ENCODE results near the gene PJVK. TPM values are rescaled to one million over a fixed set of nuclear protein-coding genes. Genes with fewer than 3 reads are reported as not detected.
A peak's percentile ranks its signal among the peaks of the same experiment; 100 is the strongest.
"Not testable (repeated sequence)": the region's sequence is repeated elsewhere in the genome, so short reads cannot be mapped to it uniquely, and the experiment has no call there.

Gene PJVK
- total RNA-seq, 8 experiments from 2014 or later = 1.8 to 12.0 (median 4.5) TPM

DNA sequence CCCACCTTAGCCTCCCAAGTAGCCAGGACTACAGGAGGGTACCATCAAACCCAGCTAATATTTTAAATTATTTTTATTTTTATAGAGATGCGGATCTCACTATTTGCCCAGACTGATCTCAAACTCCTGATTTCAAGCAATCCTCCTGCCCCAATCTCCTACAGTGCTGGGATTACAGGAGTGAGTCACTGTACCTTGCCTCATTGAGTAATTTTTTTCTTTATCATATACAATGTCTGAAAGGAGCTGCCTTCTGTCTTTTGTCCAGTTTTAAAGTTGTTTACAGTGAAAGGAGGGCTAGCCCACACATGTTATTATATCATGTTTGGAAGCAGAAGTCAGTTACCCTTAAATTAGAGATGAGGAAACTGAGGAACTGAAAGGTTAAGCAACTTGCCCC lies 32.8 kb upstream of the PJVK start:
- no peak for ATAC-seq (replicated peaks in 6 of 8)
- whole genome bisulfite sequencing, 10 experiments = 80 to 100% (median 86%) methylated on average over 1 of the region's 1 CpG; no CpG with 5 or more reads in 3 of the 10 experiments
- Histone ChIP-seq H3K27ac (no peak overlapping the region), H3K4me1 (replicated peaks in 1 of 2) (peaks cover 0 to 9% of the 10 kb centered on the region in 2 donors), H3K4me3 (no peak overlapping the region)
- in situ Hi-C loops (cut with MboI; ENCODE audit: low pct_unique_long_range_greater_than_20kb in 2 of 9, low sequenced_read_pairs in 9 of 9, unreplicated experiment in 9 of 9) = loop anchor here in 6 of 9 experiments (10.0 to 25.0 kb wide), 3 partner anchors 281 to 306 kb away; partner anchors contain the start of gene RBM45 (in 2 of the 6)

DNA sequence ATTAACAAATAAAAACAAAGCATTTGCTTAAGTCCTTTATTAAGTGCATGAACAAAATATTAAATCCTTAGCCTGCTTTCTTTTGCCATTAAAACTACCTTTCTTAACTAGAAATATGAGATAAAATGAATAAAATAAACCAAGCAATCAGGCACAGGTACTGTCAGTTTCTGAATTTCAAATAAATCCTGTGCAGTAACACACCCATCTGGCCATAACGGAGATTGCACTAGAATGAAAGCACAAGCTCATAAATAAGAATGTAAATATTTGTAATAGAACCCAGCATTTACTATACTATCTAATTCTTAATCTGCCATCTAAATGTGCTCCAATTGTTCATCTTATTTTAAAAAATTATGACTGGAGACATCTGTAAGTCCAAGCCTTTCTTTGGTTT lies 32.1 kb upstream of the PJVK start:
- in situ Hi-C loops (cut with MboI; ENCODE audit: low pct_unique_long_range_greater_than_20kb in 2 of 9, low sequenced_read_pairs in 9 of 9, unreplicated experiment in 9 of 9) = loop anchor here in 6 of 9 experiments (10.0 to 25.0 kb wide), 3 partner anchors 282 to 307 kb away; partner anchors contain the start of gene RBM45 (in 2 of the 6)
- ATAC-seq (replicated peaks in 6 of 8) = no peak
- Histone ChIP-seq H3K27ac (no peak overlapping the region), H3K4me3 (no peak overlapping the region), H3K4me1 (replicated peaks in 1 of 2) (peaks cover 0 to 9% of the 10 kb centered on the region in 2 donors)
- 0 to 100% (median 61%) methylated on average over 1 of the region's 1 CpG; no CpG with 5 or more reads in 4 of the 10 experiments for WGBS, 10 experiments

DNA sequence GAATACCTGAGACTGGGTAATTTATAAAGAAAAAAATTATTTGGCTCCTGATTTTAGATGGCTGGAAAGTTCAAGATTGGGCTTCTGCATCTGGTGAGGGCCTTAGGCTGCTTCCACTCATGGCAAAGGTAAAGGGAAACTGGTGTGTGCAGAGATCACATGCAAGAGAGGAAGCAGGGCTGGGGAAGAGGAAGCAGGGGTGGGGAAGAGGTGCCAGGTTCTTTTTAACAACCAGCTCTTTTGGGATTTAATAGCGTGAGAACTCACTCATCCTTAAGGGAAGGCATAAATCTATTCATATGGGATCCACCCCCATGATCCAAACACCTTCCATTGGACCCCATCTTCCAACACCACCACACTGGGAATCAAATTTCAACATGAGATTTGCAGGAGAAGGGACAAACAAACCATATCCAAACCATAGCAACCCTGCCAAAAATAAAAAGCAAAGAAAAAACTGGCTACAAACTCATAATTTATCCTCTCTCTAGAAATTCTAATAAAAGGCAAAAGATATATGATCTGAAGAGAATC lies 30.6 kb upstream of the PJVK start:
- 17 to 100% (median 80%) methylated on average over 1 of the region's 1 CpG; no CpG with 5 or more reads in 2 of the 10 experiments for WGBS, 10 experiments
- Histone ChIP-seq H3K4me3 (no peak overlapping the region), H3K27ac (no peak overlapping the region), H3K4me1 (replicated peaks in 1 of 2) (peaks cover 0 to 3% of the 10 kb centered on the region in 2 donors)
- in situ Hi-C loops (cut with MboI; ENCODE audit: low pct_unique_long_range_greater_than_20kb in 2 of 9, low sequenced_read_pairs in 9 of 9, unreplicated experiment in 9 of 9) = loop anchor here in 5 of 9 experiments (25.0 kb wide), 2 partner anchors 283 to 308 kb away; partner anchors contain the start of gene RBM45 (in 1 of the 5)
- peak in 1 of 8 experiments; percentile 62 for ATAC-seq (replicated peaks in 6 of 8)

DNA sequence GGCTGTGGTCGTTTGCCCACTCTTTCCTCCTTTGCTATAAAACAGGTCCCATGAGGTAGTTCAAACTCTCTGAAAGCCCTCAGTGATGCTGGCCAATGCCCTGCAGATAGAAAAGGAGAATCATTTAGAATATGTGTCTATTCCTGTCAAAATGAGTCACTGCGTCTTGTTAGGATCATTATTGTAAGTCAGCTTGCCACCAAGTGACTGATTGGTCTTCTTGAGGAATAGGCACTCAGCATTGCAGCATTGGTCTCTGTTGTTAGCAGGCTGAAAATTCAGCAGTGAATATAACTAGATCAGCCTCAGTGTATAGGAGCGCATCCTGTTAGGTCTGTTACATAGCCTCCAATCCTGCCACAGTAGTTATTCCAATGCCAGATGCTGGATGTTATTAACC lies 29.1 kb upstream of the PJVK start:
- in situ Hi-C loops (cut with MboI; ENCODE audit: low pct_unique_long_range_greater_than_20kb in 2 of 9, low sequenced_read_pairs in 9 of 9, unreplicated experiment in 9 of 9) = loop anchor here in 5 of 9 experiments (25.0 kb wide), 2 partner anchors 285 to 310 kb away; partner anchors contain the start of gene RBM45 (in 1 of the 5)
- Histone ChIP-seq H3K27ac (no peak overlapping the region), H3K4me3 (no peak overlapping the region), H3K4me1 (replicated peaks in 1 of 2) (no peaks in the 10 kb centered on the region)
- WGBS, 10 experiments = 29 to 92% (median 77%) methylated on average over 1 to 3 of the region's 3 CpGs; no CpG with 5 or more reads in 3 of the 10 experiments
- peak in 4 of 8 experiments; percentile 24 to 74 (median 47) for ATAC-seq (replicated peaks in 6 of 8)

DNA sequence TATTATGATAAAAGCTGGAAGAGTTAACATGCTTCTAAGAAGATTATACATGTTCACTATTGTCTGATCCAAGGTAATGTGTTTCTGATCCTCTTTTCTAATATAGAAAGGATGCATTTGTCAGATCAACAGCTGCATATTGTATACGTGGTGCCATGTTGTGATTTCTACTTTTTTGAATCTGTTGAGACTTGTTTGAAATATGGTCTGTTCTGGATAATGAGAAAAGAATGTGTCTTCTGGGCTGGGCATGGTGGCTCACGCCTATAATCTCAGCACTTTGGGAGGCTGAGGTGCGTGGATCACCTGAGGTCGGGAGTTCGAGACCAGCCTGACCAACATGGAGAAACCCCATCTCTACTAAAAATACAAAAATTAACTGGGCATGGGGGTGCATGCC lies 27.4 kb upstream of the PJVK start:
- not testable (repeated sequence) for H3K27ac ChIP-seq; ATAC-seq (replicated peaks in 6 of 8); H3K4me1 ChIP-seq (replicated peaks in 1 of 2); H3K4me3 ChIP-seq
- in situ Hi-C loops (cut with MboI; ENCODE audit: low pct_unique_long_range_greater_than_20kb in 2 of 9, low sequenced_read_pairs in 9 of 9, unreplicated experiment in 9 of 9) = loop anchor here in 5 of 9 experiments (25.0 kb wide), 2 partner anchors 286 to 311 kb away; partner anchors contain the start of gene RBM45 (in 1 of the 5)
- WGBS, 10 experiments = 77 to 100% (median 94%) methylated on average over 1 to 5 of the region's 5 CpGs; no CpG with 5 or more reads in 5 of the 10 experiments

DNA sequence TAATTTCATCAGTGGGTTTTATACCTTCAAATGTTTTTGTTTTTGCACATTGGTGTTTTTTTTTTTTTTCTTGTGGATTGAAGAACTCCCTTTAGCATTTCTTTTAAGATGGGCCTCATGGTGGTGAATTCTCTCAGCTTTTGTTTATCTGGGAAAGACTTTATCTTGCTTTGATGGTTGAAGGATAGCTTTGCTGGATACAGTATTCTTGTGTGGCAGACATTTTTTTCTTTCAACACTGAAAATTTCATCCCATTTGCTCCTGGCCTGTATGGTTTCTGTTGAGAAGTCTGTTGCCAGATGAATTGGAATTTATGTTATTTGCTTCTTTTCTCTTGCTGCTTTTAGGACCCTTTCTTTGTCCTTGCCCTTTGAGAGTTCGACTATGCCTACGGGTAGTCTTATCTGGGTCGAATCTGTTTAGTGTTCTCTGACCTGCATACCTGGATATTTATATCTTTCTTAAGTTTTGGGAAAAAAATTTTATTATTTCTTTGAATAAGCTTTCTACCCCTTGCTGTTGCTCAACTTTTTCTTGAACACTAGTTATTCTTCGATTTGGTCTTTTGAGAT lies 25.8 kb upstream of the PJVK start:
- no peaks in the 10 kb centered on the region for H3K4me1 ChIP-seq (replicated peaks in 1 of 2)

DNA sequence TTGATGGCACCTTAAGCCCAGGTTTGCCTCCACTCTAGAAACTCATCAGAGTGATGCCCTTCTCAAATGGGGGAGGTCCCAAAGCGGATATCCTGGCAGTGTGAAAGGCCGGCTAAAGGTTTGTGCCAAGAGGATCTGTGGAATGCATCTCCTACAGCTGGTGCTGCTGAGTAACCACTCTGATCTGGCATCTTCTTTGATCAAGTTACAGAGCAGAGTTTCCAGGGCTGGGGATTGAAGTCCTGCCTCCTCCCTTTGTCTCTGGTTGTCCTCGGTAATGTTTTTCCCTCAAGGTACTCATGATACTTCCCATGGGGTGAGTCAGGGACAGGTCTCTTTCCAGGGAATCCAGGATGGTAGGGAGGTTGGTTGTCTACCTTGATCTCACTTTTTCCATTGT lies 24.8 kb upstream of the PJVK start:
- Histone ChIP-seq H3K27ac (no peak overlapping the region), H3K4me1 (replicated peaks in 1 of 2) (no peaks in the 10 kb centered on the region), H3K4me3 (no peak overlapping the region)
- in situ Hi-C loops (cut with MboI; ENCODE audit: low pct_unique_long_range_greater_than_20kb in 2 of 9, low sequenced_read_pairs in 9 of 9, unreplicated experiment in 9 of 9) = no loop called here
- WGBS, 10 experiments = 80 to 100% (median 92%) methylated on average over 1 to 2 of the region's 3 CpGs; no CpG with 5 or more reads in 6 of the 10 experiments
- no peak for ATAC-seq (replicated peaks in 6 of 8)

More for the DNA sequence above, 25.8 kb upstream of the PJVK start:
- ATAC-seq (replicated peaks in 6 of 8) = no peak
- in situ Hi-C loops (cut with MboI; ENCODE audit: low pct_unique_long_range_greater_than_20kb in 2 of 9, low sequenced_read_pairs in 9 of 9, unreplicated experiment in 9 of 9) = no loop called here
- H3K4me3 ChIP-seq = no peak overlapping the region
- 81 to 100% (median 93%) methylated on average over 1 to 4 of the region's 4 CpGs for WGBS, 10 experiments
- H3K27ac ChIP-seq = no peak overlapping the region

DNA sequence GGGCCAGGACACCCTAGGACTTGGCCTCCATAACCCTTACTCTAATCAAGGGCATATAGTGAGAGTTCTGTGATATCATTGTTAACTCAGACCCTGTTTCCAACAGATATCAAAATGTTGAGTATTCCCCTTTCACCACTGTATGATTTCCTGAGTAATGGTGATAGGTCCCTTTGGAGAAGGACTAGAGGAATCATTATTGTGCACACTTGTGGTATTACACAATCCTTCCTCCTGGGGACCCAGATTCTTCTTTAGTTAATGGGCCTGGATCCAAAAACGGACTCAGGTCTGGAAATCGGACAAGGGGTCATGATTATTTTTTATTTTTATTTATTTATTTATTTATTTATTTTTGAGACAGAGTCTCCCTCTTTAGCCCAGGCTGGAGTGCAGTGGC lies 23.7 kb upstream of the PJVK start:
- no peak overlapping the region for H3K4me3 ChIP-seq
- no peaks in the 10 kb centered on the region for H3K4me1 ChIP-seq (replicated peaks in 1 of 2)
- ATAC-seq (replicated peaks in 6 of 8) = no peak
- in situ Hi-C loops (cut with MboI; ENCODE audit: low pct_unique_long_range_greater_than_20kb in 2 of 9, low sequenced_read_pairs in 9 of 9, unreplicated experiment in 9 of 9) = no loop called here
- WGBS, 10 experiments = 92 to 100% (median 100%) methylated on average over 1 to 2 of the region's 2 CpGs; no CpG with 5 or more reads in 2 of the 10 experiments
- no peak overlapping the region for H3K27ac ChIP-seq

DNA sequence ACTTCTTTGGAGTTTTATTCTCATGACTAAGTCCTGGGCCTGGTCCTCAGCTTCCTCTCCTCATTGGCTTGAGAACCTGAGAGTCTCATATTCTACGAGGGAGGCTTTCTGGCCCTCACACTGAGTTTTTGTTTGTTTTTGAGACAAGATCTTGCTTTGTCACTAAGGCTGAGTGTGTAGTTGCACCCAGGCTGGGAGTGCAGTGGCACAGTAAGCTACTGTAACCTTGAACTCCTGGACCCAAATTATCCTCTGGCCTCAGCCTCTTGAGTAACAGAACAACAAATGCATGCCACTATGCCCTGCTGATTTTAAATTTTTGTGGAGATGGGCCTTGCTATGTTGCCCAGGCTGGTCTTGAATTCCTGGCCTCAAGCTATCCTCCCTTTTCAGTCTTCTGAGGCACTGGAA lies 22.8 kb upstream of the PJVK start:
- Histone ChIP-seq H3K27ac (no peak overlapping the region), H3K4me3 (no peak overlapping the region), H3K4me1 (replicated peaks in 1 of 2) (no peaks in the 10 kb centered on the region)
- ATAC-seq (replicated peaks in 6 of 8) = no peak
- WGBS, 10 experiments = 71 to 100% (median 83%) methylated on average over 1 of the region's 1 CpG; no CpG with 5 or more reads in 7 of the 10 experiments
- in situ Hi-C loops (cut with MboI; ENCODE audit: low pct_unique_long_range_greater_than_20kb in 2 of 9, low sequenced_read_pairs in 9 of 9, unreplicated experiment in 9 of 9) = no loop called here

DNA sequence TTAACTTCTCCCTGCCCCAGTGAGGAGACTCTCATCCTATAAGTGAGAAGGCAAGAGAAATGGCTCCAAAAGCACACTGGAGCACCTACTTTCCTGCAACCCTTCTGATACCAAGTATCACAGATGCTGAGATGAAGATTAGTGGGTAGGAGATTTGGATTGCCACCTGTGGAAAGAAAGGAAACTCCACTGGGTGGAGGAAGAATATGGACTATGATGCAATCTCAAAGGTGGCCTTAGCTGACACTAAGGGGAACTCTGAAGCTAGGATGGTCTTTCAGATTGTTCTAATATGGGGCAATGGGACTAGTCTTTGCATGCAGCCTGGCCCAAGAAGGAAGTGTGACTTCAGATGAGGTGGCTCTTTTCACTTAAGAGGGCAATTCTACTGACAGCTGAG lies 21.8 kb upstream of the PJVK start:
- Histone ChIP-seq H3K27ac (no peak overlapping the region), H3K4me1 (replicated peaks in 1 of 2) (no peaks in the 10 kb centered on the region), H3K4me3 (no peak overlapping the region)
- in situ Hi-C loops (cut with MboI; ENCODE audit: low pct_unique_long_range_greater_than_20kb in 2 of 9, low sequenced_read_pairs in 9 of 9, unreplicated experiment in 9 of 9) = no loop called here
- no peak for ATAC-seq (replicated peaks in 6 of 8)

DNA sequence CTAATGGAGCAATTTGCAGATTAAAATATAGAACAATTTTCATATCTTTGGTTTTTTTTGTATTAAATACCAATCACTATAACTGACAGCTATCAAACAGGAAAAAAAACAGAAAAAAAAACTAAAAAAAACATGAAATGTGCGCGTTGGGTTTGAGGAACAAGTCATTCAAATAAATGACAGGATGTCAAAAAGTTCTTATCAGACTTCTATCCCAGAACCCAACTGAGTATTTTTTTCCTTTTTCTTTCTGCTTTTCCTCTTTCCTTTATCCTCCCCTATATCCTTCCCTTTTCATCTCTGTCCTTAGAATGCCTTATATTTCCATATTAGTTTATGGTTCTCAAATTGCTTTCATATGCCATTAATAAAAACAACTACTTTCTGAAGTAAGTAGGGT lies 14.5 kb upstream of the PJVK start:
- Histone ChIP-seq H3K4me1 (replicated peaks in 1 of 2) (no peaks in the 10 kb centered on the region), H3K4me3 (no peak overlapping the region), H3K27ac (no peak overlapping the region)
- 90 to 100% (median 95%) methylated on average over 2 of the region's 2 CpGs; no CpG with 5 or more reads in 2 of the 10 experiments for WGBS, 10 experiments
- in situ Hi-C loops (cut with MboI; ENCODE audit: low pct_unique_long_range_greater_than_20kb in 2 of 9, low sequenced_read_pairs in 9 of 9, unreplicated experiment in 9 of 9) = no loop called here
- ATAC-seq (replicated peaks in 6 of 8) = no peak

DNA sequence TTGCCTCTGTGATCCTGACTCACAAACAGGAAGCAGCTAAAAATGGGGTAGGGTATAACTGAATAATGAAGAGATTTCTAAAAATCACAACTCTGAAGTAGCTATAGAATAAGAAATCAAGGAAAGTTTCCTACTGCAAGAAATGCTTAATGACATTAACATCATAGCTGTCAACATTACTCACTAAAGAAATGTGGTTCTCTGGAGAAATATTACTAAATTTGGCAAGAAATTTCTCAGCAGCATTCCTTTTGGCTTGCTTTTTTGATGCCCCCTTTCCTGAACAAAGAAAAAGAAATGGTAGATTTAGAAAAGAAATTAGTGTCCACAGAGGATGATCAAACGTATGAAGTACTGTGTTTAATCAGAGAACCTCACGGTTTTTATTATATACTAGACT lies 9.8 kb upstream of the PJVK start:
- in situ Hi-C loops (cut with MboI; ENCODE audit: low pct_unique_long_range_greater_than_20kb in 2 of 9, low sequenced_read_pairs in 9 of 9, unreplicated experiment in 9 of 9) = no loop called here
- H3K4me1 ChIP-seq (replicated peaks in 1 of 2) = no peaks in the 10 kb centered on the region
- no peak overlapping the region for H3K4me3 ChIP-seq
- no peak overlapping the region for H3K27ac ChIP-seq
- 57 to 100% (median 93%) methylated on average over 1 to 2 of the region's 2 CpGs; no CpG with 5 or more reads in 2 of the 10 experiments for WGBS, 10 experiments
- ATAC-seq (replicated peaks in 6 of 8) = no peak

DNA sequence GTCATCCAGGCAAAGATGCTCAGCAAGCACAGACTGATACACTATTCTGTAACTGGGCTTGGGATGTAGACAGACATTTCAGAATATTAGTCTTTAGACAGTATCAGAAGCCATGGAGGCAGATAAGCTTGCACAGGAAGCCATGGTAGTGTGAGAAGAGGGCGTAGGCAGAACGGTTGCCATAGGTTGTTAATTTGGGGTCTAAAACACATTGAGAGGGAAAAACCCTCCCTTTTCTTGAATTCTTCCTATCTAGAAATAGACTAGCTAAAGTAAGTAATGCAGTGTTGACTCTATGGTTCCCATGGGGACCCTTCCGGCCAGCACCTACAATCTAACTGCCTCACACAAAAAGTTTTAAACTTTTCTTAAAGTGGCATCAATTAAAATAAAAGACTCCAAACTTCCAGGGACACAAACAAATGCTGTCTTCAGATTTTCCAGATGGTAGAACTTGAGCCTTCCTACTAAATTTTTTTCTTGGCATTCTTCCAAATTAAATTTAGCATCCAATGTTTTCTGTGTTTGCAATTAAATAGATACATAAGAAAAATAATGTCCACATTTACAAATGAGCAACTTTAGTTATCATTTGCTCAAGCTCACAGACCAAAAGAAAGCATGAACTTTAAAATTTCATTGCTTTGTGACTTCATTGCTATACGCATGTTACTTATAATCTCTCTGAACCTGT lies 2.1 kb upstream of the PJVK start:
- Histone ChIP-seq H3K4me3 (peak overlapping the region in 3 of 5 donors; percentile 77 to 85 (median 84)), H3K27ac (no peak overlapping the region), H3K4me1 (replicated peaks in 1 of 2) (peaks cover 16 to 26% of the 10 kb centered on the region in 2 donors)
- WGBS, 10 experiments = 60 to 100% (median 76%) methylated on average over 1 to 4 of the region's 4 CpGs; no CpG with 5 or more reads in 2 of the 10 experiments
- in situ Hi-C loops (cut with MboI; ENCODE audit: low pct_unique_long_range_greater_than_20kb in 2 of 9, low sequenced_read_pairs in 9 of 9, unreplicated experiment in 9 of 9) = no loop called here
- no peak for ATAC-seq (replicated peaks in 6 of 8)

All from motor neuron (in vitro differentiated cells).